OCI-LY3 (cell line): ENCODE measurements around the gene MSI2.

Experiments used
- H2AFZ ChIP-seq: fragments of 200-600, 300-600 bp; shearing (Covaris generic); 2 replicates; pipeline ENCODE4 v1.6.0; 2014; ENCODE audit warnings: antibody characterized with exemption, low read depth, low read length
- H3K27ac ChIP-seq: fragments of 200-600, 300-600 bp; sonication (generic); 2 replicates; pipeline ENCODE4 v1.5.1; 2014; ENCODE audit warnings: mild to moderate bottlenecking, low read length, moderate library complexity, mixed read lengths
- H3K27me3 ChIP-seq: fragments of 200-600, 300-600 bp; sonication (generic); 2 replicates; pipeline ENCODE4 v1.6.1; 2014; ENCODE audit warnings: low read depth, low read length, mixed read lengths
- H3K36me3 ChIP-seq: fragments of 200-600, 300-600 bp; sonication (generic); replicated peaks from 2 replicates; pipeline ENCODE3; 2014; ENCODE audit warnings: low read depth, low read length, mixed read lengths
- H3K4me1 ChIP-seq: fragments of 300-600, 200-600 bp; sonication (generic); 2 replicates; pipeline ENCODE4 v1.6.1; 2014; ENCODE audit warnings: low read length, mixed read lengths
- H3K4me2 ChIP-seq: fragments of 200-600, 300-600 bp; sonication (generic); 2 replicates; pipeline ENCODE4 v1.6.1; 2014; ENCODE audit warnings: low read length, mixed read lengths
- H3K4me3 ChIP-seq: fragments of 300-600, 200-600 bp; sonication (generic); 2 replicates; pipeline ENCODE4 v1.5.1; 2014; ENCODE audit warnings: antibody characterized with exemption, mild to moderate bottlenecking, low read length, moderate library complexity
- H3K79me2 ChIP-seq: fragments of 300-600, 200-600 bp; shearing (Covaris generic); 2 replicates; pipeline ENCODE4 v1.6.1; 2014; ENCODE audit warnings: mild to moderate bottlenecking, low read length, mixed read lengths
- H3K9ac ChIP-seq: fragments of 300-600, 200-600 bp; shearing (Covaris generic); 2 replicates; pipeline ENCODE4 v1.6.0; 2014; ENCODE audit warnings: mild to moderate bottlenecking, low read length, moderate library complexity
- H3K9me3 ChIP-seq: fragments of 200-600, 300-600 bp; shearing (Covaris generic); 2 replicates; pipeline ENCODE4 v1.6.1; 2014; ENCODE audit warnings: low read length, mixed read lengths; ENCODE audit not compliant: insufficient read depth
- H4K20me1 ChIP-seq: fragments of 200-600, 300-600 bp; sonication (generic); 2 replicates; pipeline ENCODE4 v1.6.1; 2016; ENCODE audit warnings: low read length, mixed read lengths; ENCODE audit not compliant: insufficient read depth
- EZH2phosphoT487 ChIP-seq: fragments of 200-600 bp; shearing (Covaris generic); IDR thresholded peaks from 2 replicates; pipeline ENCODE4 v1.6.1; 2018; ENCODE audit warnings: antibody characterized with exemption, mixed run types, low read depth
- TF ChIP-seq, protein P1 (sequence below): fragments of 200-600, 300-600 bp; sonication (generic); IDR thresholded peaks from 2 replicates; pipeline ENCODE4 v1.5.1; 2014; ENCODE audit warnings: antibody characterized with exemption, low read length, low read depth

MSI2 gene

DNA sequence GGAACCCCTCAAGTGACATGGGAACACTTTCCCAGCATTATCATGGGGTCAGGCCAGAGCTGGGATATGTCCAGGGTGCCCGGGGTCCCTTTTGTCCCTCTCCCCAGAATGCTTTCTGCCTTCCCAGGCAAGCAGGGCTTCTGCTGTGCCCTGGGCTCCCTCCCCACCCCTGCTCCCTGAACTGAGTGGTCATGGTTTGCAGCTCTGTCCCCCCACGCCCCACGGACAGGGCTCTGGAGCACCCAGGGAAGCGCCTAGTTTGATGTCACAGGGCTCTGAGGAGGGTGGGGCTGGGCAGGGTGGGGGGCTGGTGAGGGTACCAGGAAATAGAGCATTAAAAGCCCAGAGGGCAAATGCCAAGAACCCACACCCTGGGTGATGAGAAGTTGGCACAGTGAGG, 396.5 kb downstream of the MSI2 start:
- no peaks in the 10 kb centered on the region for H4K20me1 ChIP-seq
- no peaks in the 10 kb centered on the region for H3K9me3 ChIP-seq

DNA sequence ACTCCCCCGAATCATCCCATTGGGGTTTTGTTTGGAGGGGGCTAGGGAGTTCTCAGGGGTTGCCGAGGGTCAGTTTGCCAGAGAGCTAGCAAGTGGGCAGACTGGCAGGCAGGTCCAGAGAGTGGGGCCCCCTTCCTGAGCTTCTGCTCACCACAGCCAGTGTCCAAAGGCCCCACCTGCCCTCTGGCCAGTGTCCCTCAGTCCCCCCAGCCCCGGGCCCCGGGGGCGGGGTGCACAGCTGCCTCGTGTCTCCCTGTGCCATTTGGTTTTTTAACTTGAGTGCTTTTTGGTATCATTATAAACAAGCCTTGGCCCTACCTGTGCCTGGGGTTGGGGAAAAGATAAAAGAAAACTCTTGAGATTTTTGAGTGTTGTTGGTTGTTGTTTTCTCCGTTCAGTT, 397.0 kb downstream of the MSI2 start:
- no peaks in the 10 kb centered on the region for H4K20me1 ChIP-seq
- H3K79me2 ChIP-seq = no peaks in the 10 kb centered on the region
- peaks cover 3% of the 10 kb centered on the region for H3K36me3 ChIP-seq
- H2AFZ ChIP-seq = no peak overlapping the region
- TF ChIP-seq, protein P1, sequence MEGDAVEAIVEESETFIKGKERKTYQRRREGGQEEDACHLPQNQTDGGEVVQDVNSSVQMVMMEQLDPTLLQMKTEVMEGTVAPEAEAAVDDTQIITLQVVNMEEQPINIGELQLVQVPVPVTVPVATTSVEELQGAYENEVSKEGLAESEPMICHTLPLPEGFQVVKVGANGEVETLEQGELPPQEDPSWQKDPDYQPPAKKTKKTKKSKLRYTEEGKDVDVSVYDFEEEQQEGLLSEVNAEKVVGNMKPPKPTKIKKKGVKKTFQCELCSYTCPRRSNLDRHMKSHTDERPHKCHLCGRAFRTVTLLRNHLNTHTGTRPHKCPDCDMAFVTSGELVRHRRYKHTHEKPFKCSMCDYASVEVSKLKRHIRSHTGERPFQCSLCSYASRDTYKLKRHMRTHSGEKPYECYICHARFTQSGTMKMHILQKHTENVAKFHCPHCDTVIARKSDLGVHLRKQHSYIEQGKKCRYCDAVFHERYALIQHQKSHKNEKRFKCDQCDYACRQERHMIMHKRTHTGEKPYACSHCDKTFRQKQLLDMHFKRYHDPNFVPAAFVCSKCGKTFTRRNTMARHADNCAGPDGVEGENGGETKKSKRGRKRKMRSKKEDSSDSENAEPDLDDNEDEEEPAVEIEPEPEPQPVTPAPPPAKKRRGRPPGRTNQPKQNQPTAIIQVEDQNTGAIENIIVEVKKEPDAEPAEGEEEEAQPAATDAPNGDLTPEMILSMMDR = no peak
- TF ChIP-seq EZH2phosphoT487 = no peak
- no peaks in the 10 kb centered on the region for H3K4me1 ChIP-seq
- H3K9ac ChIP-seq = no peak overlapping the region
- no peaks in the 10 kb centered on the region for H3K27me3 ChIP-seq
- H3K27ac ChIP-seq = no peak overlapping the region
- H3K4me3 ChIP-seq = no peak overlapping the region
- no peak overlapping the region for H3K4me2 ChIP-seq
- H3K9me3 ChIP-seq = no peaks in the 10 kb centered on the region

More for the DNA sequence above, 396.5 kb downstream of the MSI2 start:
- H3K4me2 ChIP-seq = no peak overlapping the region
- no peaks in the 10 kb centered on the region for H3K27me3 ChIP-seq
- no peaks in the 10 kb centered on the region for H3K4me1 ChIP-seq
- H3K9ac ChIP-seq = no peak overlapping the region
- H3K27ac ChIP-seq = no peak overlapping the region
- peaks cover 3% of the 10 kb centered on the region for H3K36me3 ChIP-seq
- H3K4me3 ChIP-seq = no peak overlapping the region
- H2AFZ ChIP-seq = no peak overlapping the region
- H3K79me2 ChIP-seq = no peaks in the 10 kb centered on the region
- TF ChIP-seq, protein P1 = no peak
- TF ChIP-seq EZH2phosphoT487 = no peak

DNA sequence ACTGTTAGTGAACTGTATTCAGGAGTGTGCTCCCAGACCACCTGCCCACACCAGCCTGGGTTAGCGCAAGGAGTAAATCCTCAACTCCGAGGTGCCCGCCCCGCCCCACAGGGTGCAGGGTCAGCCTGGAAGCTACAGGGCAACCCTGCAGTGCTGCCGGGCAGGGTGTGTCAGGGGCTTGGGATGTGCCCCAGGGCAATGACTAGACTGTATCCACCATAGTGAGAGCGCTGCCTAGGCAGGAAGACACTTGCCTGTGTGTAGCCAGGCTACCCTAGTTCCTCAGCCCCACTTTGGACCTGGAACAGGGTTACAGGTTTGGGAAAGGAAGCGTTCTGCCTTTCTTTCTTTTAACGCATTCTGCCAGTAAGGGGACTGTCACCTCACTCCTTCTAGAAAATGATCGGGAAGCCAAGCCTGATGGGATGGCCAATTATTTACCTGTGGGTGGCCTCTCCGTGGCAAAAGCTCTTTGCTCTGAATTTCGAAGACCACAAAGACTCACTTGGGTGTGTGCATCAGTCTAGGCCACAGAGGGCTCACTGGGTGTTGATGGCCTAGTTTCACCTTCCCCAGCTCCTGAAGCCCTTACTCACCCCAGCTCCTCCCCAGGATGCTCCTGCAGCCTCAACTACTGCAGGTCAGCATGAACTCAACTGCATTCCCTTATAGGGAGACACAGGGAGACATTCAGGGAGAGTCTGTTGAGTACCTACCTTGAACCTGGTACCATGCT, 397.9 kb downstream of the MSI2 start:
- H3K27ac ChIP-seq = no peak overlapping the region
- no peaks in the 10 kb centered on the region for H4K20me1 ChIP-seq
- H2AFZ ChIP-seq = no peak overlapping the region
- no peaks in the 10 kb centered on the region for H3K4me1 ChIP-seq
- TF ChIP-seq, protein P1 = no peak
- no peak for TF ChIP-seq EZH2phosphoT487
- peaks cover 2% of the 10 kb centered on the region for H3K36me3 ChIP-seq
- H3K9ac ChIP-seq = no peak overlapping the region
- no peaks in the 10 kb centered on the region for H3K27me3 ChIP-seq
- H3K4me3 ChIP-seq = no peak overlapping the region
- no peak overlapping the region for H3K4me2 ChIP-seq
- no peaks in the 10 kb centered on the region for H3K79me2 ChIP-seq
- no peaks in the 10 kb centered on the region for H3K9me3 ChIP-seq

DNA sequence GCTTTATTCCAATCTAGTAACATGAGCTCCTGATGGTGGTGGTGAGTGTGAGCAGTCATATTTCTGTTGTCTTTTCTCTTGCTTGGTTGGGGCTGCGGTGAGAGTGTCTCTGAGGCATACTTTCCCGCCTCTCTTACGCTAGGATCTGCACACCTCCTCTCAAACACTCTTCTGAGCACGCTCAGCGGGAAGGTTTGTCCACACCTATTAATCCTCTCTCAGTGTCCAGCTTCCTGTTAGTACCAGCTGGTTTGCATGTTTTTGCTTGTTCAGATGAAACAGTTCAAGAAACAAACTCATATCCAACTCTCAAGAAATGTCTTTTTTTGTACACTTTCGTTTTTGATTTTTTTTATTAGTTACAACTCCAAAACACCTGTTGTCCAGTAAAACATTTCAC, 399.2 kb downstream of the MSI2 start:
- Histone ChIP-seq H3K9ac (no peak overlapping the region), H3K4me1 (no peaks in the 10 kb centered on the region), H3K4me3 (no peak overlapping the region), H3K27ac (no peak overlapping the region), H3K79me2 (no peaks in the 10 kb centered on the region), H3K4me2 (no peak overlapping the region), H3K36me3 (no peaks in the 10 kb centered on the region), H3K27me3 (no peaks in the 10 kb centered on the region), H3K9me3 (no peaks in the 10 kb centered on the region), H2AFZ (no peak overlapping the region), H4K20me1 (no peaks in the 10 kb centered on the region)
- TF ChIP-seq, protein P1 = no peak
- no peak for TF ChIP-seq EZH2phosphoT487
